Heart left ventricle (tissue), 13 donors: Measurements from ENCODE around the gene GTF2H2C.

ENCODE experiments used
- CTCF ChIP-seq, 12 donors: fragments of 200-600 bp; sonication (generic) in 4 of 12; IDR thresholded peaks; one replicate each; pipeline versions ENCODE4 v1.5.0 to v1.8.0; 2018 to 2022; ENCODE audit warnings: antibody characterized with exemption in 12 of 12, mild to moderate bottlenecking in 5 of 12
- POLR2A ChIP-seq, 2 donors: fragments of 450-650 bp; IDR thresholded peaks; one replicate each; pipeline ENCODE4 v1.6.1; 2017; ENCODE audit warnings: antibody characterized with exemption in 2 of 2, mild to moderate bottlenecking in 2 of 2, moderate library complexity in 2 of 2
- donor health status: ischemic (EF 13 %, LVEDD 7.1; RV severe dilation, severe dysfunction).
- donor health status: DM: no; HTN: yes; CAD: no.
- donor health status: DM: no; HTN: no; CAD: no.
- donor health status: ischemic (EF 25% LVEDD 6.9; RV normal size, moderate dysfunction).
- donor health status: ischemic (EF 25% LVEDD 5.7; RV mildly dilated, moderate dysfunction).
- donor health status: ischemic (EF 35%, LVEDD 5.7; RV mildly dilated, moderate dysfunction).
- donor health status: nonischemic (EF 11% LVEDD 7.7; RV severe dilation, severe dysfunction).
- donor health status: DM: yes; HTN: yes; CAD: no.
- donor health status: PGD.
- donor health status: ischemic (EF 29% LVEDD 5.4; RV normal size, mild dysfunction).
- donor health status: nonischemic (EF 23%, LVEDD 6.1; RV moderate dilation, normal function).

GRCh38 chr5:69527128-69527770 is 32.7 kb upstream of the GTF2H2C start:
- TF ChIP-seq CTCF (IDR thresholded peaks at IDR 0.05) (no peak), POLR2A (IDR thresholded peaks at IDR 0.05) (no peak)
